Stimulated activated naive CD8-positive, alpha-beta T cell treated with anti-CD3 and anti-CD28 coated beads, Interleukin-15, Interleukin-2, amounts not matched to agents 100 U/mL and 50 U/mL, for 24 hours (primary cell): Measurements from ENCODE around the gene SPATS2.

Experiments used
- ATAC-seq: fragments of 150-1000 bp; cut with Tn5 transposase; one replicate; pipeline ENCODE4 v1.10.0; 2021
- DNase-seq: peaks from one replicate; pipeline ENCODE4 v3.0.0; 2021

Gene SPATS2

DNA sequence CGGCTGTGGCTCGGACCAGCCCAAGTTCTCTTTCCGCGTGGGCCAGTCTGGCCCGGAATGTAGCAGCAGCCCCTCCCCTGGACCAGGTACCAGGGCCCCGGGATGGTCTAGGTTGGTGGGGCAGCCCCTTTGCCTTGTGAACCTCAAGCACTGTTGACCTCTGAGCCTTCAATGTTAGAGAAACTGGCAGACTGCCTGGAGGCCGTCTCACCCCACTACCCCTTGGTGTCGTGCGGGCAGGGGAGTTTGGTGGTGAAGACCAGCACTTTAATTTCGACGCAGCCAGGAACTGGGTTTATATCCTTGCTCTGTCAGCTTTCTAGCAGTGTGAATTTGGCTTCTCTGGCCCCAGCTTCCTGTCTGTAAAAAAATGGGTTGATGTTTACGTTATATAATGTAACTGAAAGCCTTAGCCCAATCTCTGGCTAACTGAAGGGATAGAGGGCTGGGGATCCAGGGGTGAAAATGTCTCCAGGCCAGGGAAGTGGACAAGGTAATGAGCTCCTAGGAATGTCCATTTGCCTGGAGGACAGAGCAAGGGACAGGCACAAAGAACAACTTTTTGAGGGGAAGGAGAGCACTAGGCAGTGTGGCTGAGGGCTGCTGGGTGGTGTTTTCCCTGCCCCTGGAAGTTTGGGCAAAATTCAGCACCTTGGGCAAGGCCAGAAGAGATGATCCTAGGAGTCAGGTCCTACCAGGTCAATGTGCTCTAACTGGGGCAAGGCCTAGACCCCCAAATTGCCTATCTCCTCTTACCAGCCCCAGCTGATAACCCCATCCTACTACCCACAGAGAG, 189.3 kb downstream of the SPATS2 start:
- no peak for ATAC-seq
- no peak for DNase-seq

DNA sequence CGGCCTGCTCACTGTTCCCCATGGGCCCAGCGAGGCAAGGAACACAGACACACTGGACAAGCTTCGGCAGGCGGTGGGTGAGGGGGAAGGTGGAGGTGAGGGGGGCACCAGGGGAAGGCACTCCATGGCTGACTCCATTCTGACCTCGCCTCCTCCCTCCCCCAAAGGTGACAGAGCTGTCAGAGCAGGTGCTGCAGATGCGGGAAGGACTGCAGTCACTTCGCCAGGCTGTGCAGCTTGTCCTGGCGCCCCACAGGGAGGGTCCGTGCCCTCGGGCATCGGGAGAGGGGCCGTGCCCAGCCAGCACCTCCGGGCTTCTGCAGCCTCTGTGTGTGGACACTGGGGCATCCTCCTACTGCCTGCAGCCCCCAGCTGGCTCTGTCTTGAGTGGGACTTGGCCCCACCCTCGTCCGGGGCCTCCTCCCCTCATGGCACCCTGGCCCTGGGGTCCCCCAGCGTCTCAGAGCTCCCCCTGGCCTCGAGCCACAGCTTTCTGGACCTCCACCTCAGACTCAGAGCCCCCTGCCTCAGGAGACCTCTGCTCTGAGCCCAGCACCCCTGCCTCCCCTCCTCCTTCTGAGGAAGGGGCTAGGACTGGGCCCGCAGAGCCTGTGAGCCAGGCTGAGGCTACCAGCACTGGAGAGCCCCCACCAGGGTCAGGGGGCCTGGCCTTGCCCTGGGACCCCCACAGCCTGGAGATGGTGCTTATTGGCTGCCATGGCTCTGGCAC, 190.1 kb downstream of the SPATS2 start:
- no peak for ATAC-seq
- DNase-seq: no peak

DNA sequence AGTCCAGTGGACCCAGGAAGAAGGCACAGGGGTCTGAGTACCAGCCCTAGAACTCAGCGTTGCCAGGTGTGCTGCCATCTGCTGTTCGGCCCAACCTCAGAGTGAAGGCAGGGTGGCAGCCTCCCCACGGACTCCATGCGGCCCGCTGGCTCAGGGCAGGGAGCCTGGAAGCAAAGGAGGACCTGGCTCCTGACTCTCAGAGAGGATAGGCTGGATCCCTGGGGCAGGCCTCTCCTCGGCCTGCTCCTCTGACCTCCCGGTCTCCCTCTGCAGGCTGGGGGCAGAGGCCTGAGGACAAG, 190.6 kb downstream of the SPATS2 start:
- DNase-seq: no peak
- ATAC-seq: no peak

DNA sequence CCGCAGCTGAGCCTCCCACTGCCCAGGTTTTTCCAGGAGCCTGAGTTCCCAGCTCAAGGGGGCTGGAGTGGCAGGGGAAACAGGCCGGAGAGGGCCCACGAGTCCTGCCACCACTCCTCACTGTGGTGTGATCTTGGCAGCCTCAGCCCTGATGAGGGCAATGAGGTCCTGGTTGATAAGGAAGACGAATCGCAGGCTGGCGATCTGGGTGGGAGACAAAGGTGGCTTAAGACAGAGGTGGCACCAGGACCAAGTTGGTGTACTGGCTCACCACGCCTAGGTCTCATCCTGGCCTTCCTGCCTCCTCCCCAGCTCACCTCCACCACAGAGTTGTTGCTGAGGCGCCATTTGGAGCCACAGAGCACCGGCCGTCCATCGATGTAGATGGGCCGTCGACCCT, 191.3 kb downstream of the SPATS2 start:
- no peak for ATAC-seq

DNA sequence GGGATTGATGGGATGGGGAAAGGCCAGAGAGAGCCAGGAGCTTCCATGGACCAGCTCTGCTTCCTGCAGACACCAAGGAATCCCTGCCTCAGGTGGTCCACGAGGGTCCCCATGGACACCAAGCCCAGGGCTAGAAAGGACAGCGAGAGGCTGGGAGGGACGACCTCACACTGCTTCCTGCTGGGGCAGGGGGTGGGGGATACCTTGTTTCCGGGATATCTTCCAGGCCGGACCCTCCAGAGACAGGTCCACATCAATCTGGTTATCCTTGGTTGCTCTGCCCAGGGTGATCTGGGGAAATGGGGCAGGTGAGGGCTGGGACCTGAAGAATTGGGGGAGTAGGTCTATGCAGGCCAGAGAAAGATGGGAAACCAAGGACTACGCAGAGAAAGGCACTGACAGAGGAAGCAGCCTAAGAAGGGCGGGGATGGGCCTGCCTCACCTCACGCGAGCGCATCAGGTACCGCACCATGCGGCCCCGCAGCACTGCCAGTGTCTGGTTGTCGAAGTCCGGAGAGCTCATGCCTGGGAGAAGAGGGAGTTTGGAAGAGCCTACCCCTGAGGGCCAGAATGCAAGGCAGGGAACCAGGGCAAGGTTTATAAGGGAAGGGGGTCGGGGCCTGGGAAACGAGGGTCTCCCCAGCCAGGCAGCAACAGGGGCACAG, 191.9 kb downstream of the SPATS2 start:
- no peak for DNase-seq
- no peak for ATAC-seq

More for the DNA sequence above, 191.3 kb downstream of the SPATS2 start:
- no peak for DNase-seq

DNA sequence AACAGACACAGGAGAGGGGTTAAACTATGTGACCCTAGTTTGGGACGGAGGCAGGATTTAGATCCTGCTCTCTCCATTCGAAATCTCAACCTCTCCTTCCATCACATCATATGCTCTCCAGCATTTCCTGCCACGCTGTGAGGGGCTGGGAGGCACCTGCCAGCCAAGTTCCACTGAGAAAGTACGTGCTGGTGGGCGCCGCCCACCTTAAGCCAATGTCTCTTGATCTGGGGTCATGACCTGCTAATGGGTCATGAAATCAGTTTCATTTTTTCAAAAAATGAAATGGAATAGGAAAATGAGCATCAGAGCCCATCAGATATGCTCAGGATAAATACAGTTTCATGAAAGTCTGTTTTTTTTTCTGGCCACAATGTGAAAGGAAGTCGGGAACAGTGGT, 193.4 kb downstream of the SPATS2 start:
- ATAC-seq: peak; percentile 64
- no peak for DNase-seq

DNA sequence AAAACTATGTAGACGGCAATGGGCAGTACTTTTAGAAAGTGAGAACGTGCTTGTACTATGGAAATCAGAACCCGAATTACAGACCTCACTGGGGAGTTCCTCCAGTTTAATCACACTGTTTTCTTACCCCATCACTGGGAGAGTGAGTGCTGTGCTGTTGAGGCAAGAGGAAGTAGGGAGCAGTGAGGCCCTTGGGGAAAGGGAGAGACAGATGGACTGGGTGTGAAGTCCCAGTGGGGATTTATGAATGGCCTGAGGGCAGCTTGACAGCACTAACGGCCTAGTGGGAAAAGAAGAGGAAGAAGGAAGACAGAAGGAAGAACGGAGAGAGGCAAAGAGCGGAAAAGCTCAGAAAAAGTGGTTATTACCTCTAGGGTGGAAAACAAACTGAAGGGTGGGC, 195.0 kb downstream of the SPATS2 start:
- ATAC-seq: no peak
- no peak for DNase-seq

DNA sequence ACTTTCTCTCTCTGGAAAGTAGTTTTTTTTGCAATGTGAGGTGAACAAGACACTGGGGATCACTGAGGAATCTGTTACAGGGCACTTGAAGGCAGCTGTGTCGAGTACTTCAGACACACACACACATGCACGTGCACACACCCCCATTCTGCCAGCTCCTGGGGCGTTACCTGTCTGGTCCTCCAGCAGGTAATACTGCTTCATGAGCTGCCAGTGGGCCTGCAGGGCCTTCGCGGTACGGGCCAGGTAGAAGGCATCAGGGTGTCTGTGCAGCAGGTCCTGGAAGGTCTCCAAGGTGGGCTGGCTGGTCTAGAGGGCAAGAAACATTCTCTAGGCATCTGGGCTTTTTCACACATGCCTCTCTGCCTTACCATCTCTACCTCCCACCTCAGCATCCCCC, 195.6 kb downstream of the SPATS2 start:
- no peak for ATAC-seq
- DNase-seq: no peak

DNA sequence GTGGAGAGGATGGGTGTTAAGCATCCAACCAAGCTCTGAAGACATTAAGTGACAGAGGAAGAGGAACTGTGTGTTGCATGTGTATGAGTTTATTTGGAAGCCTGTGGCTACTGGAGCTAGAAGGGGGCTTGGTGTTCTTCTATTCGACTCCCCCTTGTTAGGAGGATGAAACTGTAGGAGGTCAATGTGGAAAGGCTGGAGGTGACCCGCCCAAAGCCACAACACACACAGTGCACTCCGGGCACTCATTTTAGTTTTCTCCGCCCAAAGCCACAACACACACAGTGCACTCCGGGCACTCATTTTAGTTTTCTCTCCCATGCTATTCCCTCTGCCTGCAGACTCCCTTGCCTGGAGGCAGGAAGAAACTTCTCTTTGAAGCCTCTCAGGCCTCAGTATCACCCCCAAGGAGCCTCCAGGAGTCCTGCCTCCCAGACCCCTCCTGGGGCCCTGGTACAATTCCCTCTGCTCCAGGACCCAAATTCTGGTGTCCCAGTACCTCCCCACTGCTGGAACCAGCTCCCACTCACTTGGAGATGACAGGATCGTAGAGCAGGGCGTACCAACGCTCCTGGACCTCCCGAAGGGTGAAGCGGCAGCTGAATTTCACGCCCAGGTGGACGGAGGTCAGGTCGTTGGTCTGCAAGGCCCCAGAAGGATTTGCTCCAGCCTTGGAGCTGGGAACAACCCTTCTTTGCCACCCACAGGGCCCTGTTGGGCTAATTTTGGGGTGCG, 196.9 kb downstream of the SPATS2 start:
- DNase-seq: no peak
- no peak for ATAC-seq

DNA sequence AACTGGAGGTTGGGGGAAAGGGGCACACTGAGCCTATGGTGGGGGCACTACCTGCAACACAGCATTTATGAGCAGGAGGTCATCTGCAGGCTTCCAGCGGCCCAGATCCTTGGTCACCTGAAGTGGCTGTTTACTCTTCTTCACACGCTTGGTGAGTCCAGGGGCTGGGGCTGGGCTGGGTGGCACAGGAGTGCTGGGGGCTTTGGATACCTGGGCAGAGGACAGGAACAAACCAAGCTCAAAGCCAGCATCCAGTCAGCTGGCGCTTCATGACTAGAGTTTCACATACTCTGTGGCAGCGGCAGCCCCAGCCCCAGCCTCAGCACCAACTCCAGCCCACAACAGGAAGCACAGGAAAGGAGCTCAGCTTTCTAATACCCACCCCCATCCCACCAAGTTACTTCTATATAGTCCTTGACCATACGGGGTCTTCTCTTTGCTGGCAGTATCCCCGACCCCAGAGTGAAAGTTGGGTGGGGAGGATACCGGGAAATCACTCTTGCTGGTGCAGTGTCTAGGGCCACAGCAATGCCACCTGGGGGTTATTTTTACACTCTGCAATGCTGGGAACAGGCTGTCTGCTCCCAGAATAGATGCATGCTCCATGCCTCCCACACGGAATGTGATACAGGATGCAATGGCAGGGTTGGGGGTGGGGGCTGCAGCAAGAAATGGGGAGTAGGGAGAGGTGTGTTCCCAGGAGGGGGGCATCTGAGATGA, 197.6 kb downstream of the SPATS2 start:
- DNase-seq (no peak), ATAC-seq (no peak)

DNA sequence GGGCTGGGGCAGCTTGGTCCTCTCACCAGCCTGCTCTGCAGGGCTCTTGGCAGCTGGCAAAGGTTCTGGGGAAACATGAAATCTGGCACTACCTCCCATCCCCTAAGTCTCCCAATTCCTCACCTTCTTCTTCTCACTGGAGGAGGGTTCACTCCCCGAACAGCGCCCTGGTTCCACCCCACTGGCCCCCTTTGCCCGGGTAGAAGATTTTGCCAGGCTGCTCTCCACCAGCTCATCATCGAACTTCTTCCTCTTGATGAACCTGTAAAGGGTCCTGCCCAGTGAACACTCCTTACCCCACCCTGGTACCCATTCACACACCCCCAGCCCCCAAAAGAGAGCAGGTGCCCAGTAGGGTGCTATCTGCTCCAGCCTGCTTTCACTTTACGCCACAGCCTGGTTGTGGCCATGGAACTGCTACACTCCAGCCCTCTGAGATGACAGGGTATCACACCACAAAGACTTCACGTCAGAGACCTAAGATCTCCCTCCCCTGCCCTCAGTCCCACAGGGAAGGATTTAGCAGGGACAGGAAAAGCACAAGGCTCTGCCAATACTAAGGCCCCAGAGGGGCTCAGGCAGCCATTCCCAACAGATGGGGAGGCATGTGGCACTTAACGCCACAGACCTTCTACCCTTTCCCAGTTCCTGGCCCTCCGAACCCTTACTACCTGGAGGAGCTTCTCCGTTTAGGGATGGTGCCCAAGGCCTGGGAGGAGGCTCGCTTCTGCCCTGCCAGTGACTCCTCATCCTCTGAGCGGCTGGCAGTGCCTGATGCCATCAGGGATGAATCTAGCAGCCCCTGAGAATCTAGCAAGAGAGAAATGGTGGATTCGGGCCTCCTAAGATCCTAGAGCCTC, 198.4 kb downstream of the SPATS2 start:
- no peak for DNase-seq
- ATAC-seq: no peak

DNA sequence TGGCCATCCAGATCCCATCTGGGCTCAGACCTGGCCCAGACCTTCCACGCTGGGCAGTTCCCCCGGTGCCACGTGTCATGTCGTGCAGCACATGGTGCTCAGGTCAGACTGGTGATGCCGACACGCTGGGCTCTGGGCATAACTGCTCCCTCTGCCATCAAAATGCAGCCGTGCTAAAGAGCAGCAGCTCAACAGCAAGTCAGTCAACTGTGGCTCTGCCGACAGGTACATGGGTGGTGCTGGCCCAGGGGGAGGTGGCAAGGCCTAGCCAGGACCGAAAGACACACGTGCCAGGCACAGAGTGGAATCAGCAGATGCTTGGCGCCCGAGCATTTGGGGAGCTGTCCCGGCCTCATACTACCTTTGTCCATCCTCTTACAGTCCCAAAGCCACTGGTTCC, 199.1 kb downstream of the SPATS2 start:
- no peak for ATAC-seq
- no peak for DNase-seq

DNA sequence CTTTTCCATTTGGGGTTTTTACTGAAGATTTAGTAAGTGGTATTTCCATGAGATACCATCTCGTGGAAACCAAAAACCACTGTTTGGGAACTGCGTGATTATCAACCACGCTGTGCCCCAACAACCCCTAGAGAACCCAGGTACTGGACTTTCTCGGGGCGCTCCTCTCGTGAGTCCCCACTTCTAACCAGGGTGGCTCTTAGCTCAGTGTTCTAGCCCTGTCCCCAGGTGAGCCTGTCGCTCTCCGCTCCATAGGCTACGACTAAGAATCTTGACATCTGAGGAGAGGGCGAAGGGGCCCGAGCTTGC, 200.0 kb downstream of the SPATS2 start:
- ATAC-seq (peak; percentile 8), DNase-seq (peak; percentile 28)

DNA sequence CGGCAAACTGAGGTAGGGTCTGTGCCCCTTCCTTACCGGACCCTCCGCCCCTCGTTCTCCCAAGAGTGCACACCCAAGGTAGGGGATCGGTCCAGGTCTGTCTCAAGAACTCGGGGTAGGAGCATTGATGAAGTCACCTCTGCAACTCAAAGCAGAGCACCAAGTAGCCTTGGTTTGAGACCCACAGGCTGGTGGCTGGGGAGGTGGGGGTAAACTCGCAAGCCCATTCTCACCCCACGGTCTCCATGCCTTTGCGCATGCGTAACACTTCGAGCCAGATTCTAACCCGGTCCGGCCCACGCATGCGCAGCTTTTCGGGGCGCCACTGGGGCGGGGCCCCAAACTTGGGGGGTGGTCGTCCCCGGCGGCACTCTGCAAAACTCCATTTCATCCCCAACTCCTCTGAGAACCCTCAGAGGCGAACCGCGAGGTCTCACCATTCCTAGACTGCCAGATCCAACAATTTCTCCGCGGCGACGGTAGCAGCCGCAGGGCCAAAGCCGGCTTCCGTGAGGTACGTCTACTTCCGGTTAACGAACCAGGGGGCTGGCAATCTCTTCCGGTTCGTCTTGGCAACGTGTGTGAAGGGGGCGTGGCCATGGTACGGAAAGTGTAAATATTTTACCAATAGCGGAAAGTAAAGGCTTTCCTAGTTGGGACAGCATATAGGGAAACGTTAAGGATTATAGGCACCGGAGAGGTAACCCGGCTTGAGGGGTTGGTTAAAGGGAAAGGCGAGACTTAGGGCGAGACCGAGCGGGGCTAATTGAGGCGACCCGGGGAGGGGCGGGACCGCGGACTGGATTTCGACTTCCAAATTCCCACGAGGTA, 200.6 kb downstream of the SPATS2 start, which contains the start of gene MCRS1:
Gene MCRS1, minus strand, starts transcription at position 532 of the 831 bp plus-strand sequence. CDS start 1,411 bp downstream, outside the sequence.
- DNase-seq (peak; percentile 93), ATAC-seq (peak; percentile 89)

DNA sequence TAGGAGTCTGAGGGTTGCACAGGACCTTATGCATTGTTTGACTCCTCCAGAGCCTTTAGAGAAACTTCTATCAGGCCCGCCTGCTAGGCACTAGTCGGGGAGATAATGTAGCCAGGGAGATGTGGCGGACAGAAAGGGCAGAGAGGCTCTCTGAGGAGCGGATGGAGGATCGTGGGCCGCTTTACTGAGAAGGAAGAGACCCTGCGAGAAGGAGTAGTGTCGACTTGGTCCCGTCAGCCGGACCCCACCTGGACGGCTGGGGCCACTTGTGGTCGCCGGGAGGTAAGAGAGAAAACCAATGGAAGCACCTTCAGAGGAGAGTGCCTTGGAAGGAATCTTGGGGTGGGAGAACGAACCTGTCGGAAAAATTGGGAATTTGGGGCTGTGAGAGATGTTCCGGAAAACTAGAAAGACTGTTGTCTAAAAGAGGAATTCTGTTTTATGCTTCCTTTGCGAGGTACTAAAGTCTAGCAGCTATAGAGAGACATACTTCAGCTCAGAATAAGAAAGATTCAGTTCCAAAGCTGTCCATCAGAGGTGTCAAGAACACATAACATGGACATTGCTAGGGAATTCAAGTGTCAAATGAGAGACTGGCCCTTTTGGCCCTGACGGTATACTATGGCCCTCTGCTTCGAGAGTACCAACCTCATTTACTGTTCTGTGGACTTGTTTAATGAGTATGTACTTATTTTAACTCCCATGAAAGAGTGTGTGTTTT, 201.3 kb downstream of the SPATS2 start:
- DNase-seq (no peak), ATAC-seq (peak; percentile 15)
